GM12892 (cell line): ENCODE results near the gene VMA21.

ENCODE experiments used
- POLR2AphosphoS5 ChIP-seq: IDR thresholded peaks from 2 replicates; pipeline ENCODE4 v1.6.1; 2011; ENCODE audit warnings: low read depth, low read length, control low read depth
- TAF1 ChIP-seq: IDR thresholded peaks from 2 replicates; pipeline ENCODE4 v1.6.1; 2011; ENCODE audit warnings: low read depth, mild to moderate bottlenecking, control low read depth, low read length, borderline replicate concordance

DNA sequence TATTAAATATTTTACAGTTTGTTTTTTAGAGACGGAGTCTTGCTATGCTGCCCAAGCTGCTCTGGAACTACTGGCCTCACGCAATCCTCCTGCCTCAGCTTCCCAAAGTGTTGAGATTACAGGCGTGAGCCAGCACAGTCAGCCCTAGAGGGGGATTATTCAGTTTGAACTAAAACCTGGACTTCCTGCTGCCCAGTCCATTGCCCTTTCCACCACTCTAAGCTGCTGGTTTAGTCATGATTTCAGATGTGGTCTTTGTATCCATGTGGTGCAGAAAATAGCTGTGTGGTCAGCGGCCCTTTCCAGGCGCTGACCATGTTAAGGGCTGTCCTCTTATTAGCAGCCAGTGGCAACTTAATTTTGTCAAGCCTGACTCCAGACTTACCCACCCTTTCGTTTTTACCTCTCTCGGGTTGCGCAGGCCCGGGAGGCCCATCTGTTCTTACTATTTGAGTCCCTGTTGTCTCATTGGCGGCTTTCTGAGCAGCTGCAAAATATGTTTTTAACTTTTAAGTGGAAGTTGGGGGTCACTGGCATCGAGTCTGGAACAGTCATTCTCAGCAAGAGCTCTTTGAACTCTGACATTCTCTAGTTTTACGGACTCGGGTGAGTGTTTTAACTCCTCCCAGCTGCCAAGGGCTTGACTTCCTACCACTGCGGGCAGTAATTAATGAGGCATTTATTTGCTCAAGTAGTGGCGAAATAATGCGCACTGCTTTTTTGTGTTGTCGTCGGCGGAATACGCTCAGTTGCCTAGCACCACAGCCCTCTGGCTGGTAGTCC, 773 bp upstream of the VMA21 start:
- TF ChIP-seq TAF1 (no peak), POLR2AphosphoS5 (no peak)
